Caco-2 (cell line): ENCODE data around the gene TCN2. TPM values are rescaled to one million over a fixed set of nuclear protein-coding genes. Genes with fewer than 3 reads are reported as not detected.

Source experiments
- BruUV-seq: library from RNA; stranded (reverse); fragments of 400-500 nt; replicated peaks from 2 replicates; lab custom pipeline; 2021; lab: Mats Ljungman, UMichigan
- CTCF ChIA-PET: fragments of 300-600 bp; sonication (Branson Sonifier 250); formaldehyde crosslinking; loops from one replicate; lab custom pipeline; 2022; ENCODE audit warnings: antibody characterized with exemption; lab: Charles Lee
- POLR2A ChIA-PET: fragments of 300-600 bp; sonication (Branson Sonifier 250); formaldehyde crosslinking; loops from one replicate; lab custom pipeline; 2022; ENCODE audit warnings: antibody characterized with exemption; lab: Charles Lee
- DNase-seq, 2 experiments: peaks; one replicate each; pipeline versions ENCODE4 v3.0.0 to v3.0.0-alpha.2; 2020 to 2022
- H3K27me3 ChIP-seq: replicated peaks from 2 replicates; pipeline ENCODE4 v1.6.0; 2011; ENCODE audit warnings: low read length; ENCODE audit not compliant: control insufficient read depth, insufficient read depth
- H3K36me3 ChIP-seq: 2 replicates; pipeline ENCODE4 v1.5.1; 2011; ENCODE audit warnings: low read length; ENCODE audit not compliant: control insufficient read depth, insufficient read depth
- H3K4me1 ChIP-seq: fragments of 250-450 bp; sonication (Bioruptor Pico); 2 replicates; pipeline ENCODE4 v1.5.1; 2020; ENCODE audit warnings: mild to moderate bottlenecking
- H3K4me3 ChIP-seq: 2 replicates; pipeline ENCODE4 v1.5.1; 2011; ENCODE audit warnings: low read depth, mild to moderate bottlenecking, control low read depth, low read length
- H3K9me3 ChIP-seq: fragments of 250-450 bp; sonication (Bioruptor Pico); 2 replicates; pipeline ENCODE4 v1.5.1; 2020; ENCODE audit warnings: mild to moderate bottlenecking, moderate library complexity
- H3K27ac Mint-ChIP-seq: one replicate; pipeline ENCODE4 v1.8.0; 2022; ENCODE audit warnings: mixed read lengths; ENCODE audit not compliant: unreplicated experiment
- H3K27me3 Mint-ChIP-seq: one replicate; pipeline ENCODE4 v1.8.0; 2022; ENCODE audit warnings: mixed read lengths; ENCODE audit not compliant: insufficient read depth, unreplicated experiment
- H3K36me3 Mint-ChIP-seq: one replicate; pipeline ENCODE4 v1.8.0; 2022; ENCODE audit warnings: mild to moderate bottlenecking, mixed read lengths; ENCODE audit not compliant: insufficient read depth, unreplicated experiment
- H3K4me1 Mint-ChIP-seq: one replicate; pipeline ENCODE4 v1.8.0; 2022; ENCODE audit warnings: low read depth, mixed read lengths; ENCODE audit not compliant: unreplicated experiment
- H3K4me3 Mint-ChIP-seq: one replicate; pipeline ENCODE4 v1.8.0; 2022; ENCODE audit warnings: mild to moderate bottlenecking, moderate library complexity, mixed read lengths; ENCODE audit not compliant: unreplicated experiment
- H3K9me3 Mint-ChIP-seq: one replicate; pipeline ENCODE4 v1.8.0; 2022; ENCODE audit warnings: mixed read lengths; ENCODE audit not compliant: unreplicated experiment
- intact Hi-C: fragments of 100-400 bp; cut with micrococcal nuclease; formaldehyde crosslinking; loops from one replicate; pipeline ENCODE4 v1.10.0; 2022; ENCODE audit not compliant: unreplicated experiment
- total RNA-seq: library from RNA; stranded (reverse); gene quantifications from 2 replicates; pipeline ENCODE4 v1.2.3, GENCODE V29; 2022
- TF ChIP-seq, protein P1 (sequence below), 2 experiments: fragments of 200-600 bp in 1 of 2; IDR thresholded peaks; 1 replicate in 1 of 2; 2 replicates in 1 of 2; pipeline versions ENCODE4 v1.5.1 to v1.8.0; 2011 to 2022; ENCODE audit warnings: antibody characterized with exemption in 1 of 2, control low read depth in 1 of 2, inconsistent platforms in 1 of 2, low read depth in 1 of 2, low read length in 1 of 2, mild to moderate bottlenecking in 1 of 2, moderate library complexity in 1 of 2; ENCODE audit not compliant: insufficient read depth in 1 of 2, severe bottlenecking in 1 of 2, unreplicated experiment in 1 of 2

The TCN2 gene
- total RNA-seq, 1 experiment from 2014 or later, result 13.8 TPM

DNA sequence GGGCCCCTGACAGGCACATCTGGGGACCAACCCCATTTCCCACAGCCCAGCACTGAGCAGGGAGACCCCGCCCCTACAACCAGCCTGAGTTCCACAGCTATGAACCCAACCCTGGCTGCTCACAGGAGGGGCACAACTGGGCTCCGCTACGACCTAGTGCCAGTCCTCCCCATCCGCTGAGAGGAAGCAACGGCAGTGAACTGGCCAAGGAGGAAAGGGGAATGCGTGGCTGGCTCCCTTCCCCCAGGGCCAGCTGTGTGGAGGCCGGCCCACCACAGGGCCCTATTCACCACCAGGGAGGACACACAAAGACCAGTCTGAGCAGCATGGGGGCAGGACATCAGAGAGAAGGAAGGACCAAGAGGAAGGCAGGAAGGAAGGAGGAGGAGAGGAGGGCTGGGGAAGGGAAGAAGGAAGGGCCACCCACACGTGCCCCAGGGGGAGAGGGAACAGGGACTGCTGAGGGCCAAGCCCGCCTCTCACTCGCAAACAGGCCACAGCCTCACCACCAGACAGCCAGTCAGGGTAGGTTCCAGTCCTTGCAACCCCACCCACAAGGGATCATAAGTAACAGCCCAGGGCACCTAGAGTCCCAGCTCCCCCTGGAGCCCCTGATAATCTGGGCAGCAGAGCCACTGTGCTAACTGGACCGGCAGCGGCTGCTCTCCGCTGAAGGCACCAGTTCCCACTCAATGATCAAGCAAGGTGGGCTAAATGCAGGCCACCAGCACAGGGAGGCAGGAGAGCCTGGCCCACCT, 24.0 kb upstream of the TCN2 start:
- intact Hi-C loops, result no loop called here
- TF ChIP-seq, protein P1, sequence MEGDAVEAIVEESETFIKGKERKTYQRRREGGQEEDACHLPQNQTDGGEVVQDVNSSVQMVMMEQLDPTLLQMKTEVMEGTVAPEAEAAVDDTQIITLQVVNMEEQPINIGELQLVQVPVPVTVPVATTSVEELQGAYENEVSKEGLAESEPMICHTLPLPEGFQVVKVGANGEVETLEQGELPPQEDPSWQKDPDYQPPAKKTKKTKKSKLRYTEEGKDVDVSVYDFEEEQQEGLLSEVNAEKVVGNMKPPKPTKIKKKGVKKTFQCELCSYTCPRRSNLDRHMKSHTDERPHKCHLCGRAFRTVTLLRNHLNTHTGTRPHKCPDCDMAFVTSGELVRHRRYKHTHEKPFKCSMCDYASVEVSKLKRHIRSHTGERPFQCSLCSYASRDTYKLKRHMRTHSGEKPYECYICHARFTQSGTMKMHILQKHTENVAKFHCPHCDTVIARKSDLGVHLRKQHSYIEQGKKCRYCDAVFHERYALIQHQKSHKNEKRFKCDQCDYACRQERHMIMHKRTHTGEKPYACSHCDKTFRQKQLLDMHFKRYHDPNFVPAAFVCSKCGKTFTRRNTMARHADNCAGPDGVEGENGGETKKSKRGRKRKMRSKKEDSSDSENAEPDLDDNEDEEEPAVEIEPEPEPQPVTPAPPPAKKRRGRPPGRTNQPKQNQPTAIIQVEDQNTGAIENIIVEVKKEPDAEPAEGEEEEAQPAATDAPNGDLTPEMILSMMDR (IDR thresholded peaks at IDR 0.05; ENCODE audit: insufficient read depth in 1 of 2, low read depth in 1 of 2, low read length in 1 of 2, severe bottlenecking in 1 of 2, unreplicated experiment in 1 of 2), result no peak
- H3K4me3 ChIP-seq, result no peak overlapping the region
- Mint-ChIP-seq H3K9me3 (no peaks in the 10 kb centered on the region), H3K36me3 (peaks cover 71% of the 10 kb centered on the region), H3K27ac (no peak overlapping the region), H3K27me3 (no peaks in the 10 kb centered on the region), H3K4me3 (no peak overlapping the region), H3K4me1 (no peaks in the 10 kb centered on the region)
- peaks cover 4% of the 10 kb centered on the region; the same call in 1 of the 2 replicates for H3K36me3 ChIP-seq
- H3K4me1 ChIP-seq, result no peaks in the 10 kb centered on the region
- DNase-seq, result no peak
- H3K27me3 ChIP-seq, result no peaks in the 10 kb centered on the region
- BruUV-seq, result no TSS peak
- CTCF ChIA-PET, result no interaction called here
- H3K9me3 ChIP-seq, result no peaks in the 10 kb centered on the region
- POLR2A ChIA-PET, result no interaction called here

DNA sequence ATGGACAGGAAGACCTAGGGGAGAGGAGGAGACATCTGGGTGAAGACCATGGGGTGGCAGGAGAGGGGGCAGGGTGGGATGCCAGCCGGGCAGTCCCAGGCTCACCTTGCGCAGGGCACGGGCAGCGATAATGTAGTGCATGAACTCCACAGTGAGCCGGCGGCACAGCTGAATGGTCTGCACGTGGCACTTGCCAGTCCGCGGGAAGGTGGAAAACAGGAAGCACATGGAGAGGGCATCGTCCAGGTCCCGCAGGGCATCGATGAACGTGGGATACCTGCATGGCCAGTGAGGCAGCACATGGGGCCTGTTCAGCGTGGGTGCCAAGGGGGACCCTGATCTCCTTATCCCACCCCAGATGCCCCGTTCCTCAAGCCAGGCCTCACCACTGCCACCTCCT, 22.5 kb upstream of the TCN2 start:
- Histone ChIP-seq H3K4me1 (no peaks in the 10 kb centered on the region), H3K4me3 (no peak overlapping the region), H3K9me3 (no peaks in the 10 kb centered on the region), H3K27me3 (no peaks in the 10 kb centered on the region), H3K36me3 (peaks cover 2% of the 10 kb centered on the region; the same call in 1 of the 2 replicates)
- ChIA-PET CTCF (no interaction called here), POLR2A (no interaction called here)
- H3K4me1 Mint-ChIP-seq, result no peaks in the 10 kb centered on the region
- DNase-seq, result no peak
- BruUV-seq, result no TSS peak
- no peaks in the 10 kb centered on the region for H3K27me3 Mint-ChIP-seq
- TF ChIP-seq, protein P1 (IDR thresholded peaks at IDR 0.05; ENCODE audit: insufficient read depth in 1 of 2, low read depth in 1 of 2, low read length in 1 of 2, severe bottlenecking in 1 of 2, unreplicated experiment in 1 of 2), result no peak
- peaks cover 75% of the 10 kb centered on the region for H3K36me3 Mint-ChIP-seq
- intact Hi-C loops, result no loop called here
- no peak overlapping the region for H3K27ac Mint-ChIP-seq
- H3K9me3 Mint-ChIP-seq, result no peaks in the 10 kb centered on the region
- no peak overlapping the region for H3K4me3 Mint-ChIP-seq

DNA sequence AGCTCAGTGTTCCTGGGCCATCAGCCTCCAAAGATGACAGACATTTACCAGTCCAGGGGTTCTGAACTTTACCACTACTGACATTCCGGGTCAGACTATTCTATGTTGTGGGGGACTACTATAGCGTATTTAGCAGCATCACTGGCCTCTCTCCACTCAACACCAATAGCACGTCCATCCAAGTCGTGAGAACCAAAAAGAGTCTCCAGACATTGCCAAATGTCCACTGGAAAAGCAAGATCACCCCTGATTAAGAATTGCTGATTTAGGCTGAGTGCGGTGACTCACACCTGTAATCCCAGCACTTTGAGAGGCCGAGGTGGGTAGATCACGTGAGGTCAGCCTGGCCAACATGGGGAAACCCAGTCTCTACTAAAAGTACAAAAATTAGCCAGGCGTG, 20.6 kb upstream of the TCN2 start:
- Histone ChIP-seq H3K4me3 (no peak overlapping the region), H3K27me3 (no peaks in the 10 kb centered on the region), H3K9me3 (no peaks in the 10 kb centered on the region), H3K4me1 (peaks cover 8% of the 10 kb centered on the region), H3K36me3 (peaks cover 2% of the 10 kb centered on the region; the same call in 1 of the 2 replicates)
- H3K4me3 Mint-ChIP-seq, result no peak overlapping the region
- POLR2A ChIA-PET, result no interaction called here
- CTCF ChIA-PET, result interaction anchor here (0.6 kb wide), 1 partner anchor 21 kb away, joined by 11 read pairs; the partner anchor contains the start of gene TCN2
- TF ChIP-seq, protein P1 (IDR thresholded peaks at IDR 0.05; ENCODE audit: insufficient read depth in 1 of 2, low read depth in 1 of 2, low read length in 1 of 2, severe bottlenecking in 1 of 2, unreplicated experiment in 1 of 2), result no peak
- H3K4me1 Mint-ChIP-seq, result no peaks in the 10 kb centered on the region
- H3K9me3 Mint-ChIP-seq, result no peaks in the 10 kb centered on the region
- peaks cover 58% of the 10 kb centered on the region for H3K36me3 Mint-ChIP-seq
- H3K27ac Mint-ChIP-seq, result no peak overlapping the region
- no peaks in the 10 kb centered on the region for H3K27me3 Mint-ChIP-seq
- DNase-seq, result no peak
- BruUV-seq, result no TSS peak
- intact Hi-C loops, result no loop called here
